AG04450 (cell line): ENCODE results near the gene HSPB6. TPM values are rescaled to one million over a fixed set of nuclear protein-coding genes. Genes with fewer than 3 reads are reported as not detected.
A peak's percentile ranks its signal among the peaks of the same experiment; 100 is the strongest.

Experiments
- CTCF ChIA-PET: fragments of 300-600, 350-600 bp; formaldehyde crosslinking; extraction: SDS; loops from one replicate; lab custom pipeline; 2022; ENCODE audit warnings: antibody characterized with exemption, inconsistent platforms; lab: Charles Lee
- POLR2A ChIA-PET: fragments of 350-600 bp; formaldehyde crosslinking; extraction: SDS; loops from one replicate; lab custom pipeline; 2021; ENCODE audit warnings: antibody characterized with exemption, inconsistent platforms; lab: Yijun Ruan, JAX
- DNase-seq: peaks from one replicate; pipeline ENCODE4 v3.0.0-alpha.2; 2011; ENCODE audit warnings: low read depth, low spot score
- H3K27ac ChIP-seq: one replicate; pipeline ENCODE4 v1.5.1; 2012; ENCODE audit warnings: low read depth, low read length, control low read depth
- H3K27me3 ChIP-seq: one replicate; pipeline ENCODE4 v1.6.0; 2012; ENCODE audit warnings: low read length; ENCODE audit not compliant: control insufficient read depth, insufficient read depth
- H3K4me3 ChIP-seq: 2 replicates; pipeline ENCODE4 v1.5.1; 2011; ENCODE audit warnings: mild to moderate bottlenecking, low read depth, low read length, control low read depth
- H3K9me3 ChIP-seq: 2 replicates; pipeline ENCODE4 v1.5.1; 2012; ENCODE audit warnings: low read length; ENCODE audit not compliant: control insufficient read depth, insufficient read depth
- polyA plus RNA-seq: library from polyadenylated mRNA; depleted of rRNA; stranded (reverse); fragments of >200 nt; gene quantifications from 2 replicates; pipeline ENCODE4 v1.2.3, GENCODE V29; 2011
- TF ChIP-seq, protein P1 (sequence below): IDR thresholded peaks from 2 replicates; pipeline ENCODE4 v1.5.1; 2011; ENCODE audit warnings: low read depth, low read length, control low read depth, inconsistent platforms

The HSPB6 gene
- polyA plus RNA-seq, 1 experiment = 31.7 TPM

GRCh38 chr19:35757231-35757748 is 461 bp upstream of the HSPB6 start:
- POLR2A ChIA-PET = interaction anchor here (0.6 to 2.4 kb wide), 5 partner anchors 8 to 17 kb away, joined by 3 to 20 read pairs (median 10); partner anchors contain the start of genes LIN37, PSENEN and U2AF1L4
- DNase-seq = peak; percentile 85
- CTCF ChIA-PET = interaction anchor here (1.0 kb wide), 1 partner anchor 9 kb away, joined by 3 read pairs; the partner anchor contains the start of gene LIN37
- TF ChIP-seq, protein P1, sequence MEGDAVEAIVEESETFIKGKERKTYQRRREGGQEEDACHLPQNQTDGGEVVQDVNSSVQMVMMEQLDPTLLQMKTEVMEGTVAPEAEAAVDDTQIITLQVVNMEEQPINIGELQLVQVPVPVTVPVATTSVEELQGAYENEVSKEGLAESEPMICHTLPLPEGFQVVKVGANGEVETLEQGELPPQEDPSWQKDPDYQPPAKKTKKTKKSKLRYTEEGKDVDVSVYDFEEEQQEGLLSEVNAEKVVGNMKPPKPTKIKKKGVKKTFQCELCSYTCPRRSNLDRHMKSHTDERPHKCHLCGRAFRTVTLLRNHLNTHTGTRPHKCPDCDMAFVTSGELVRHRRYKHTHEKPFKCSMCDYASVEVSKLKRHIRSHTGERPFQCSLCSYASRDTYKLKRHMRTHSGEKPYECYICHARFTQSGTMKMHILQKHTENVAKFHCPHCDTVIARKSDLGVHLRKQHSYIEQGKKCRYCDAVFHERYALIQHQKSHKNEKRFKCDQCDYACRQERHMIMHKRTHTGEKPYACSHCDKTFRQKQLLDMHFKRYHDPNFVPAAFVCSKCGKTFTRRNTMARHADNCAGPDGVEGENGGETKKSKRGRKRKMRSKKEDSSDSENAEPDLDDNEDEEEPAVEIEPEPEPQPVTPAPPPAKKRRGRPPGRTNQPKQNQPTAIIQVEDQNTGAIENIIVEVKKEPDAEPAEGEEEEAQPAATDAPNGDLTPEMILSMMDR = no peak
- Histone ChIP-seq H3K9me3 (no peaks in the 10 kb centered on the region), H3K4me3 (peak overlapping the region; percentile 66), H3K27ac (peak overlapping the region; percentile 99), H3K27me3 (no peaks in the 10 kb centered on the region)

- H3K27me3 ChIP-seq = no peaks in the 10 kb centered on the region
- no peak for DNase-seq
- ChIA-PET POLR2A (interaction anchor here (1.8 to 2.2 kb wide), 2 partner anchors 8 to 15 kb away, joined by 16 to 20 read pairs; partner anchors contain the start of gene LIN37), CTCF (no interaction called here)
- H3K9me3 ChIP-seq = no peaks in the 10 kb centered on the region
- H3K27ac ChIP-seq = peak overlapping the region; percentile 99
- TF ChIP-seq, protein P1 = no peak
- H3K4me3 ChIP-seq = peak overlapping the region; percentile 66
These were observed 1.1 kb downstream of the HSPB6 start for GRCh38 chr19:35755550-35756376.

DNA sequence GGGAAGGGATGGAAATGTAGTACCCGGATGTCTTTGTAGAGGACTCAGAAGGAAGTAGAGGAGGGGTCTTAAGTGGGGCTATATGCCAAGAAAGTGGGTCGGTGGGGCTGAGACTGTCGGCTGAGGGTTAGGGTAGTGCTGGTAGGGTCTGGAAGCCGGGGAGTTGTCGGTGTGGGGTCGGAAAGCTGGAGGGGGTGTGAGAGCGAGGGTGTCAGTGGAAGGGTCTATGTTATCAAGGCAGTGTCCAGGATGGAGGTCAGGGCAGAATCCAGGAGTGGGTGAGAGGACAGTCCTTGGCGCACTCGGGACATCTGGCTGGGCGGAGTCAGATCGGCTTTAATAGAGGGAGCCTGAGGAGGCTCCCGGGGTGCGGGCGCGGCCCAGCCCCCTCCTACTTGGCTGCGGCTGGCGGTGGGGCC is 1.7 kb downstream of the HSPB6 start:
- TF ChIP-seq, protein P1 = no peak
- CTCF ChIA-PET = no interaction called here
- Histone ChIP-seq H3K27ac (peak overlapping the region; percentile 11), H3K27me3 (no peaks in the 10 kb centered on the region), H3K9me3 (no peaks in the 10 kb centered on the region), H3K4me3 (peak overlapping the region; percentile 66; the same call in 1 of the 2 replicates)
- POLR2A ChIA-PET = no interaction called here
- no peak for DNase-seq

DNA sequence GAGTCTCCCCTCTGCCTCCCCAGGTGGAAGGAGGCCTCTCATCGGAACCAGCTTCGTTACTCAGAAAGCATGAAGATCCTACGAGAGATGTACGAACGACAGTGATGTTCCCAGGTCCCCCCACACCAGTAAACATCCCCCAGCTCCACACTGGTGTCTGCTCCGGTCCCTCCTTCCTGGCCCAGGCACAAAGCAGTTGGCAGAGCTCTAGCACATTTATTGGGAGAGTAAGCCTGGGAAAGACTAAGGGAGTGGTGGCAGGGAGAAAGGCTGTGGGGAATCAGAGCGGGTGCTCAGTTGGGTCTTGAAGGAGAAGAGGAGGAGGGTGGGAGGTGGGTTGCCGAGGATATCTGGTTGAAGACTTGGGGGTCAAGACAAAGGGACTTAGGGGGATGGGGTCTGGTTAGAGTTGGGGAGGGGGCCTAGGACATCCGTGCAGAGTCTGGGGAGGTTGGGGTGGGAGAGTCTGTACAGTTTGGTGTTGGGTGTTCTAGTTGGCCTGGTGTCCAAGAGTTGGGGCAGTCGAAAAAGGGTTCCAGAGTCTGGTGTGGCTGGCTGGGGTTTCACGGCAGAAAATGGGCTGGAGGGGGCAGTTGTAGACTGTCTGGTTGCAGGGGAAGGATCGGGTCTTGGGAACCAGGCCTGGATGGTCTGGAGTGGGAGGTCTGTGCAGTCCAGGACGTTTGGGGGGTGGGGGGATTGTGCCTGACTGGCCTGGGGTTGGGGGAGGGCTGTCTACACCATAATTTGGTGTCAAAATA is 2.3 kb downstream of the HSPB6 start:
- CTCF ChIA-PET = interaction anchor here (0.6 kb wide), 1 partner anchor 9 kb away, joined by 7 read pairs; the partner anchor contains the start of genes PSENEN and U2AF1L4
- DNase-seq = no peak

More for the DNA sequence above, 2.3 kb downstream of the HSPB6 start:
- POLR2A ChIA-PET = no interaction called here
- TF ChIP-seq, protein P1 = no peak
- Histone ChIP-seq H3K9me3 (no peaks in the 10 kb centered on the region), H3K27me3 (no peaks in the 10 kb centered on the region), H3K27ac (no peak overlapping the region), H3K4me3 (no peak overlapping the region)
